Vagina (tissue), 2 donors: ENCODE results near the gene CELF6. TPM values are rescaled to one million over a fixed set of nuclear protein-coding genes. Genes with fewer than 3 reads are reported as not detected.

Experiments
- DNase-seq, 2 donors: peaks; one replicate each; pipeline ENCODE4 v3.0.0-alpha.2; 2017; ENCODE audit errors: extremely low spot score in 2 of 2
- H3K27ac ChIP-seq: fragments of 200-600 bp; sonication (generic); one replicate; pipeline ENCODE4 v1.5.1; 2019
- H3K27me3 ChIP-seq: fragments of 200-600 bp; sonication (generic); one replicate; pipeline ENCODE4 v1.5.1; 2019
- H3K36me3 ChIP-seq, 2 donors: fragments of 200-600 bp; sonication (generic); one replicate each; pipeline ENCODE4 v1.5.1; 2017 to 2019
- H3K4me1 ChIP-seq: fragments of 200-600 bp; sonication (generic); one replicate; pipeline ENCODE4 v1.5.1; 2019
- H3K4me3 ChIP-seq, 2 donors: fragments of 200-600 bp; sonication (generic); 1 replicate in 1 of 2; 2 replicates in 1 of 2; pipeline ENCODE4 v1.5.1; 2016 to 2019
- H3K9me3 ChIP-seq: fragments of 200-600 bp; sonication (generic); one replicate; pipeline ENCODE4 v1.5.1; 2019
- CTCF ChIP-seq, 3 experiments: fragments of 450-650 bp in 2 of 3; fragments of 200-600 bp in 1 of 3; sonication (generic) in 1 of 3; IDR thresholded peaks; one replicate each; pipeline ENCODE4 v1.5.1; 2017 to 2019; ENCODE audit warnings: antibody characterized with exemption in 3 of 3, mild to moderate bottlenecking in 2 of 3, moderate library complexity in 2 of 3
- POLR2A ChIP-seq, 2 donors: fragments of 450-650 bp; IDR thresholded peaks; one replicate each; pipeline ENCODE4 v1.6.1; 2017; ENCODE audit warnings: antibody characterized with exemption in 2 of 2, mild to moderate bottlenecking in 2 of 2, moderate library complexity in 2 of 2
- POLR2AphosphoS5 ChIP-seq, 2 donors: sonication (generic); formaldehyde crosslinking; IDR thresholded peaks; one replicate each; pipeline ENCODE4 v1.9.0; 2017; ENCODE audit warnings: antibody characterized with exemption in 2 of 2, mild to moderate bottlenecking in 2 of 2, low read depth in 1 of 2; ENCODE audit not compliant: insufficient read depth in 1 of 2
- intact Hi-C: fragments of 100-400 bp; cut with DNase I; formaldehyde crosslinking; loops from one replicate; pipeline ENCODE4 v1.15.1; 2023
- total RNA-seq: library from RNA; depleted of rRNA; stranded (reverse); fragments of >200 nt; gene quantifications from one replicate; pipeline ENCODE4 v1.2.3, GENCODE V29; 2016

The CELF6 gene
- total RNA-seq, 1 donor from 2014 or later, result 7.1 TPM

- intact Hi-C loops, result no loop called here
- Histone ChIP-seq H3K4me1 (no peaks in the 10 kb centered on the region), H3K4me3 (no peak overlapping the region), H3K27me3 (no peaks in the 10 kb centered on the region), H3K36me3 (no peaks in the 10 kb centered on the region), H3K27ac (no peak overlapping the region), H3K9me3 (no peaks in the 10 kb centered on the region)
- TF ChIP-seq CTCF (IDR thresholded peaks at IDR 0.05) (no peak), POLR2A (IDR thresholded peaks at IDR 0.05) (no peak), POLR2AphosphoS5 (IDR thresholded peaks at IDR 0.05; ENCODE audit: insufficient read depth in 1 of 2, low read depth in 1 of 2) (no peak)
- peak in 1 of 2 donors; percentile 20 for DNase-seq
Observed at GRCh38 chr15:72313448-72313840, 6.5 kb downstream of the CELF6 start.

GRCh38 chr15:72312605-72313447 lies 7.1 kb downstream of the CELF6 start:
- Histone ChIP-seq H3K36me3 (no peaks in the 10 kb centered on the region), H3K4me1 (no peaks in the 10 kb centered on the region), H3K9me3 (no peaks in the 10 kb centered on the region), H3K4me3 (no peak overlapping the region), H3K27me3 (no peaks in the 10 kb centered on the region), H3K27ac (no peak overlapping the region)
- DNase-seq, result peak; percentile 55 to 60
- intact Hi-C loops, result no loop called here
- peak; percentile 34 to 66 (median 53) for TF ChIP-seq CTCF (IDR thresholded peaks at IDR 0.05)
- no peak for TF ChIP-seq POLR2AphosphoS5 (IDR thresholded peaks at IDR 0.05; ENCODE audit: insufficient read depth in 1 of 2, low read depth in 1 of 2)

- DNase-seq, result no peak
- TF ChIP-seq POLR2A (IDR thresholded peaks at IDR 0.05) (no peak), POLR2AphosphoS5 (IDR thresholded peaks at IDR 0.05; ENCODE audit: insufficient read depth in 1 of 2, low read depth in 1 of 2) (no peak), CTCF (IDR thresholded peaks at IDR 0.05) (no peak)
- Histone ChIP-seq H3K9me3 (no peaks in the 10 kb centered on the region), H3K4me3 (no peak overlapping the region), H3K4me1 (no peaks in the 10 kb centered on the region), H3K36me3 (no peaks in the 10 kb centered on the region), H3K27ac (no peak overlapping the region), H3K27me3 (no peaks in the 10 kb centered on the region)
- intact Hi-C loops, result no loop called here
Observed at GRCh38 chr15:72307026-72307425, 12.9 kb downstream of the CELF6 start.

- H3K4me1 ChIP-seq, result no peaks in the 10 kb centered on the region
- intact Hi-C loops, result no loop called here
- no peak overlapping the region for H3K27ac ChIP-seq
- no peaks in the 10 kb centered on the region for H3K9me3 ChIP-seq
- no peak for DNase-seq
- no peaks in the 10 kb centered on the region for H3K36me3 ChIP-seq
- no peak overlapping the region for H3K4me3 ChIP-seq
- TF ChIP-seq CTCF (IDR thresholded peaks at IDR 0.05), result no peak
- H3K27me3 ChIP-seq, result no peaks in the 10 kb centered on the region
Observed at GRCh38 chr15:72306211-72306785, 13.7 kb downstream of the CELF6 start.

DNA sequence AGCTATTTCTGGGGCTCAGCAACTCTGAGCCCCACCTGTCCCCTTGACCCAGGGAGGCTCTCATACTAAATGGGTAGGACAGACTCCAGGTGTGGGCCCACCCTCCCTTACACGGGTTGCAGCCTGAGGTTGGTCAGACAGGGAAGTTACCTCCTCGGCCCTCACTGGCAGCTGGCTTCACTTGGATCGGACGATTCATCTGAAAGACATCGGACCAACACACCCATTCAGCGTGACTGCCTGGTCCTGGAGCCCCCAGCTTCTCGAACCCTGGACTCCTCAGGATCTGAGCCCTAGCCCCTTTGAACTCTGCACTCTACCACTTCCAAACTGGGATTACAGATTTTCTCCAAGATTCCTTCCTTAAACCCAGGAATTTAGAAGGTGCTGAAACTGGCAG lies 15.4 kb downstream of the CELF6 start:
- no peaks in the 10 kb centered on the region for H3K4me1 ChIP-seq
- H3K36me3 ChIP-seq, result no peaks in the 10 kb centered on the region
- no peak overlapping the region for H3K27ac ChIP-seq
- no peak overlapping the region for H3K4me3 ChIP-seq
- no peak for DNase-seq
- no peaks in the 10 kb centered on the region for H3K27me3 ChIP-seq
- TF ChIP-seq POLR2AphosphoS5 (IDR thresholded peaks at IDR 0.05; ENCODE audit: insufficient read depth in 1 of 2, low read depth in 1 of 2) (no peak), POLR2A (IDR thresholded peaks at IDR 0.05) (no peak), CTCF (IDR thresholded peaks at IDR 0.05) (no peak)
- intact Hi-C loops, result no loop called here
- H3K9me3 ChIP-seq, result no peaks in the 10 kb centered on the region
